HL-60/S4 (cell line): ENCODE measurements around the gene GARRE1.
"Not testable (repeated sequence)": the region's sequence is repeated elsewhere in the genome, so short reads cannot be mapped to it uniquely, and the experiment has no call there.

Experiments used
- in situ Hi-C: fragments of 300-500 bp; cut with MboI; formaldehyde crosslinking; loops from 2 replicates; pipeline ENCODE4 v1.14.3; 2022; ENCODE audit warnings: low sequenced_read_pairs

GARRE1 gene

DNA sequence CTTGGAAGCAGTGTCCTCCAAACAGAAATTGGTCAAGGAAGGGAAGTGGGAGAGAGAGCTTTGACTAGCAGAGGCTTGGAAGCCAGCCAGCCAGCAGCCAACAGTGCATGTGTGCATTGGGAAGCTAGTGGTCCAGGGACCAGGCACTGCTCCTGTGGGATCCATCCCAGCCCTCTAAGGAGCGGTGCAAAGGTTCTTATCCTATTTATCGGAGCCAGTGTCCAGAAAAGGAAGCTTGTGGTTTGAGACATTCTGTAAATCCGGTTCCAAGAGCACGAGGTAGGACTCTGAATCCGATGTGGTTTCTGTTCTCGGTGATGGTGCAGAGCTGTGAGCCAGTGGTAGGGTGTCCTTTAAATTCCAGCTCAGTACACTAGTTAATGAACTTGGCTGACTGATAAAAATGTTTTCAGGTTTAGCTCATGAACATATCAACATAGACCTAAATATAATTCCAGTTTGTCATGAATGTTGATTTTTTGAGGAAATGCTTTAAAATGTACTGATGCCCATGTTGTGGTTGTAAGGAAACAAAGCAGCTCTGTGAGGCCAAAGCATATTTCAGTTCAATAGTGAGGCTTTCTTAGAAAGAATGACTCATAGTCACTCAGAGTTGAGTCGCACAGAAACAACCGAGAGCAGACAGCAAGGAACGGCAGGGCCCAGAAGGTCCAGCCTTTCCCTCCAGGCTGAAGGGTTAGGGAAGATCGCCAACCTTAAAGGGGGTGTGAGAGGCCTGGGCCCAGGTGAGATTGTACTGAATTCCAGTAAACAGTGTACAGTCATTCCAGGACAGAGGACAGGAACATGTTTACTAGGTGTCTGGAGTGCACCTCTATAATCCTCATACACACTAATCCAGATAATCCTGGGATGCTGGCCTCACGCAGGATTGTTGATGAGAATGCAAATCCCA lies 21.5 kb upstream of the GARRE1 start:
- in situ Hi-C loops: no loop called here

DNA sequence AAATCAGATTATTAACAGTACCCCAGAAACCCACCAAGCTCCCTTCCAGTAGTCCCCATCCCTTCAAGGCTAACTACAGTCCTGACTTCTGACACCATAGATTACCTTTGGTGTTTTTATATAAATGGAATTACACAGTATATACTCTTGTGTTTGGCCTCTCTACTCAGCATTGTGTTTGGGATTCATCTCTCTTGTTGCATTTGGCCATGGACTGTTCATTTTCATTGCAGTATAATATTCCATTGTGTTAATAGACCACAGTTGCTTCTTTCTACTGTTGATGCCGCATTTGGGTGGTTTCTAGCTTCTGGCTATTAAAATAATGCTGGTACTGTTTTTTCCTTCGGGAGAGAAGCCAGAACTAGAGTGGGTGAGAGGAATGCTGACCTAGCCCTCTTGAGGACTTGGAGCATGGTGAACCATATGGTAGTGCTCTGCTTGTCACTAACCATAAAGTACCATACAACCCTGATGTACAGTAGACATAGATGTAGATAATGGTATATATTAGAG lies 18.9 kb upstream of the GARRE1 start:
- in situ Hi-C loops: no loop called here

DNA sequence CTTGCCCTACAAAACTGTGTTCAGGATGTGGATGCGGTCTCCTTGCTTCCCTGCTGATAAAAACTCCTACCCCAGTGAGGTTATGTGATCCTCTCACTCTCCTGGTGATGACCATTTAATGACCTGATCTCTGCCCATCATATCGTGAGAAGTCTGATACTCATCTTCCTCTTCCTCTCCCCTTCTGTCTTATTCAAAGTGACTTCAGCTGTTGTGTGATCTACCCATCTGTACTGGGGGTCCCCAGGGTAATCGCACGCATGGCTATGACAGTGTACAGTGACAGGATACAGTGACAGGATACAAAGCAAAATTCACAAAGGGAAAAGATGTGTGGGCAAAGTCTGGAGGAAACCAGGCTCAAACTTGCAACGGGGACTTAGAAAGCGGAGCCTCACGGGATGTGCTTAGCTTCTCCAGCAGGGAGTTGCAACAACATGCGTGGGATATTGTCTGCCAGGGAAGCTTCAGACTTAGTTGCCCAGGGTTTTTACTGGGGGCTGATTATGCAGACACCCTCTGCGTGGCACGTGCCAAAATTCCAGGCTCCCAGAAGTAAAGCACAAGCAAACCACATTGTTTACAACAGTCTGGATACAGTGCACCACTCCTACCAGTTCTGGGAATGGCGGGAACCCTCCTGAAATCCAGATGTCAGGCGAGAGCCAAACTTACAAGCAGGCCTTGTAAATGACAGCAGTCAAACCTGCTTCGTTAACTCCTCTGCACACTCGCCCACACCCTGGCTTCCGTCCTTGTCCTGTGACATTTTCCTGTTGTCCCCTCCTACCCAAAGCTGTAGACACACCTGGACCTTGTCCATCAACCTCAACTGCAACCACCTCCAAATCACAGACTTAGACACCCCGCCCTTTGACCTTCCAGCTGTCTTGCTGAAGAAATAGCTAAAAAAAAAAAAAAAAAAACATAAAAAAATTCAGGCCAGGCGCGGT lies 18.0 kb upstream of the GARRE1 start:
- in situ Hi-C loops: no loop called here

GRCh38 chr19:34237283-34237682 lies 17.1 kb upstream of the GARRE1 start:
- in situ Hi-C loops: no loop called here

- in situ Hi-C loops: no loop called here
Observed at GRCh38 chr19:34237939-34238338, 16.4 kb upstream of the GARRE1 start.

DNA sequence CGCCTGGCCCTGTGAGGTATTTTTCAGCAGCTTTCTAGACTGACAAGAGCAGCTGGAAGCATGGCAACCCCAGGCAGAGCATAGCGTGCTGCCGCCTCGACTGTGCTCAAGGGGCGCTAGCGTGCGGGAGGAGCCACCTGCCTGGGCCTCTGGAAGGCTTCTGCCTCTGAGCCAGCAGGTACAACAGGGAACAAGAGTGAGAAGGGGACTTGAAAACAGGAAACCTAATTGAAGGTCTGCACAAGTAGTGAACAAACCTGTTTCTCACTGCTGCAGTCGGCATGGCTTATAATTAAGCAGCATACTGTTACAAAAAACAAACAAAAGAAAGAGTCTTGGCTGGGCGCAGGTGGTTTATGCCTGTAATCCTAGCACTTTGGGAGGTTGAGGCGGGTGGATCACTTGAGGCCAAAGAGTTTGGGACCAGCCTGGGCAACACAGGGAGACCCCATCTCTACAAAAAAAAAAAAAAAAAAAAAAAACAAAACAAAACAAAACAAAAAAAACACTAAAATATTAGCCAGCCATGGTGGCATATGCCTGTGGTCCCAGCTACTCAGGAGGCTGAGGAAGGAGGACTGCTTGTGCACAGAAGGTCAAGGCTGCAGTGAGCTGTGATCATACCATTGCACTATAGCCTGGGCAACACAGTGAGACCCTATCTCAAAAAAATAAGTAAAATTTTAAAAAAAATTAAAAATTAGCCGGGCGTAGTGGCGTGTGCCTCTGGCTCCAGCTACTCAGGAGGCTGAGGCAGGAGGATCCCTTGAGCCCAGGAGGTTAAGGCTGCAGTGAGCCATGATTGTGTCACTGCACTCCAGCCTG lies 12.6 kb upstream of the GARRE1 start:
- in situ Hi-C loops: no loop called here

DNA sequence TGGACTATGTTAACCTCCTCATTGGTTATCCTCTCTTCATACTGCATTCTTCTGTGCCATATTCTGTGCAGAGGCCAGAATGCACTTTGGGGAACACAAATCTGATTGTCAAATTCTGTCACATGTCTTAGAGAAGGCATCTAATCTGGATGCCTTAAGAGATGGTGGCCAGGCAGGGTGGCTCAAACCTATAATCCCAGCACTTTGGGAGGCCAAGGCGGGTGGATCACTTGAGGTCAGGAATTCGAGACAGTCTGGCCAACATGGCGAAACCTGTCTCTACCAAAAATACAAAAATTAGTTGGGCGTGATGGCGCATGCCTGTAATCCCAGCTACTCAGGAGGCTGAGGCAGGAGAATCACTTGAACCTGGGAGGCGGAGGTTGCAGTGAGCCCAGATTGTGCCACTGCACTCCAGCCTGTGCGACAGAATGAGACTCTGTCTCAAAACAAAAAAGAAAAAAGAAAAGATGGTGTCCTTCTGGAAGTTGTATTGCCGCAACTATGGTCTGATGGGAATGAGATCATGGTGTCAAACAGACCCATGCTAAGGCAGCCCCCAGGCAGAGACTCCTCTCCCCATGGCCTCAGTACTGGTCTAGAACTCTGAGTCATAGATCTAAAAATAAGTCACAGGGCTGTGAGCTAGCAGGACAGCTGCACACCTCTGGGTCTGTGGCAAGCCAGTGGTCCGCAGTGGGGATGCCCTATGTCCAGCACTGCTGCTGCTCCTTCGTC lies 11.0 kb upstream of the GARRE1 start:
- in situ Hi-C loops: not testable (repeated sequence)

DNA sequence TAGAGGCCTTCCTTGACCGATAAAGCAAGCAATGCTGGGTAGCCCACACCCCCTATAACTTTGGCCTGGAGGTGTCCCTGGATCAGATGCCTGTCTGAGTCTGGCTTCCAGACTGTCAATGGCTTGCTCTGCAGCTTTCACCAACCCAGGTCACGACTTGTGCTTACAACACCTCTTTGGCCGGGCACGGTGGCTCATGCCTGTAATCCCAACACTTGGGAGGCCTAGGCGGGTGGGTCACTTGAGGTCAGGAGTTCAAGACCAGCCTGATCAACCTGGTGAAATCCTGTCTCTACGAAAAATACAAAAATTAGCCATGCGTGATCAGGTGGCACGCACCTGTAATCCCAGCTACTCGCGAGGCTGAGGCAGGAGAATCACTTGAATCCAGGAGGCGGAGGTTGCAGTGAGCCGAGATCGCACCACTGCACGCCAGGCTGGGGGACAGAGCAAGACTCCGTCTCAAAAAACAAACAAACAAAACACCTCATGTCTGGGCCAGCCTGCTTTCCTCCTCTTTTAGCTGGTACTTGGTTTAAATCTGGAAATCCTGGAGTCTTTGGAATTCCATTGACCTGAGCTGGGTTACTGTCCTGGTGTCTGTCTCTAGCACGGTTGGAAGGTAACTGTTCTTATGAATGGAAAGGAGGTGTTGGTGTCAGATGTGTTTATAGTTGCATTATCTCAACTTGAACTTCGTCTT lies 10.3 kb upstream of the GARRE1 start:
- in situ Hi-C loops: no loop called here

GRCh38 chr19:34244611-34245299 lies 9.6 kb upstream of the GARRE1 start:
- in situ Hi-C loops: no loop called here

DNA sequence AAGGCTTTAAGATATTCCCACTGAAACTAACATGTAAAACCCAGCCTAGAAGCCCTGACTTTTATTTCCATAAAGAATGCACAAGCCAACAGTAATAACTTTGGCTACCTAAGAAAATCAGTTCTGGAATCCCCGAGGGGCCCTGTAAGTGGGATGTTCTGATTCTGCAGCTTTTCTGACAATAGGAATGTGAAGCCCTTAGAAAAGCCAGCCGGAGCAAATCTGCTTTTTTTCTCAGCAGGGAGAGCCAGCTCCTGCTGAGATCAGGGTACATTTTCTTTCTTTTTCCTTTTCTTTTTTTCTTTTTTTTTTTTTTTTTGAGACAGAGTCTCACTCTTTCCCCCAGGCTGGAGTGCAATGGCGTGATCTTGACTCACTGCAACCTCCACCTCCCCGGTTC lies 8.0 kb upstream of the GARRE1 start:
- in situ Hi-C loops: no loop called here

DNA sequence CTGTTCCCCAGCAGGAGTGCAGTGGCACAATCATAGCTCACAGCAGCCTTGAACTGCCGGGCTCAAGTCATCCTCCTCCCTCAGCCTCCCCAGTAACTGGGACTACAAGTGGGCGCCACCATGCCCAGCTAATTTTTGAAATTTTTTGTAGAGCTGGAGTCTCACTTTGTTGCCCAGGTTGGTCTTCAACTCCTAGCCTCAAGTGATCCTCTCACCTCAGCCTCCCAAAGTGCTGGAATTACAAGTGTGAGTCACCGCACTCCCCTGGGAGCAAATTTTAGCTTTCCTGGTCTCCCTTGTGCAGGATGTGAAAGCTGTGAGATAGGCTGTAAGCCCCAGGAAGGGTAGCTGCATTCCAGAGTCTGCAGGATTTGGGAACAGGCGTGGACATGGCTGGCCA lies 5.4 kb upstream of the GARRE1 start:
- in situ Hi-C loops: no loop called here

- in situ Hi-C loops: not testable (repeated sequence)
Observed at GRCh38 chr19:34253167-34253566, 1.2 kb upstream of the GARRE1 start.

- in situ Hi-C loops: not testable (repeated sequence)
Observed at GRCh38 chr19:34253681-34254045, 691 bp upstream of the GARRE1 start.

- in situ Hi-C loops: no loop called here
Observed at GRCh38 chr19:34254698-34255432, 511 bp downstream of the GARRE1 start.

GRCh38 chr19:34255546-34255945 lies 1.2 kb downstream of the GARRE1 start:
- in situ Hi-C loops: no loop called here

GRCh38 chr19:34256835-34257558 lies 2.6 kb downstream of the GARRE1 start:
- in situ Hi-C loops: no loop called here

- in situ Hi-C loops: no loop called here
Observed at GRCh38 chr19:34257559-34257924, 3.2 kb downstream of the GARRE1 start.
